Body of pancreas (tissue), 4 donors: Measurements from ENCODE around the gene ENG.

ENCODE experiments used
- POLR2A ChIP-seq, 3 donors: fragments of 450-650 bp; IDR thresholded peaks; one replicate each; pipeline ENCODE4 v1.6.1; 2016; ENCODE audit warnings: antibody characterized with exemption in 3 of 3, mild to moderate bottlenecking in 2 of 3
- TF ChIP-seq, protein P1 (sequence below), 7 experiments: fragments of 450-650 bp in 4 of 7; fragments of 200-600 bp in 3 of 7; sonication (generic) in 3 of 7; IDR thresholded peaks; one replicate each; pipeline ENCODE4 v1.5.1; 2016 to 2019; ENCODE audit warnings: antibody characterized with exemption in 7 of 7

DNA sequence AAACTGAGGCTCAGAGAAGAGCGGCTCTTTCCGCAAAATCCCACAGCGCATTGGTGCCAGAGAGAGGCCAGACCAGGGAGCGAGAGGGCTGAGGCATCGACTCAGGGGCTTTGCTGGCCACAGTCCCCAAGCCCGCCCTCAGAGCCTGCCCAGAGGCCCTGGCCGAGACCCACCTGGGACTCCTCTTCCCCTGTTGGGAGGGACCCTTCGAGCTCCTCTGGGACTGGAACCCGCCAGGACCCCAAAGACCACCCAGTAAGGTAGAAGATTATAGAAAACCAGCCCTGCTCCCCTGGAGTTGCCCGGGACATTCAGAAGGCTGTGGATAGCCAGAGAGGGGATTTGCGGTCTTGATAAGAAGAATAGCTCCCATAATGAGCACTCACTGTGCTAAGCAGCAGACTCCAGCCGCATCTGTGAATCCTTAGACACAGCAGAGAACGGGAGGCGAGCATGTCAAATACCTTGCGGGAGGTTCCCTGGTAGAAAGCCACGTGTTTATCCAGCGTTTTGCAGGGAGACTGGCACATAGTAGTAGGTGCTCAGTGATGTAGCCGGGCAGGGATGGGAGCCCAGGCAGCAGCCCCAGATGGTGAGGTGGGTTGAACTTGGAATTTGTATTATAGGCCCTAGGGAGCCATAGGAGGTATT is 23.7 kb upstream of the ENG start:
- TF ChIP-seq, protein P1, sequence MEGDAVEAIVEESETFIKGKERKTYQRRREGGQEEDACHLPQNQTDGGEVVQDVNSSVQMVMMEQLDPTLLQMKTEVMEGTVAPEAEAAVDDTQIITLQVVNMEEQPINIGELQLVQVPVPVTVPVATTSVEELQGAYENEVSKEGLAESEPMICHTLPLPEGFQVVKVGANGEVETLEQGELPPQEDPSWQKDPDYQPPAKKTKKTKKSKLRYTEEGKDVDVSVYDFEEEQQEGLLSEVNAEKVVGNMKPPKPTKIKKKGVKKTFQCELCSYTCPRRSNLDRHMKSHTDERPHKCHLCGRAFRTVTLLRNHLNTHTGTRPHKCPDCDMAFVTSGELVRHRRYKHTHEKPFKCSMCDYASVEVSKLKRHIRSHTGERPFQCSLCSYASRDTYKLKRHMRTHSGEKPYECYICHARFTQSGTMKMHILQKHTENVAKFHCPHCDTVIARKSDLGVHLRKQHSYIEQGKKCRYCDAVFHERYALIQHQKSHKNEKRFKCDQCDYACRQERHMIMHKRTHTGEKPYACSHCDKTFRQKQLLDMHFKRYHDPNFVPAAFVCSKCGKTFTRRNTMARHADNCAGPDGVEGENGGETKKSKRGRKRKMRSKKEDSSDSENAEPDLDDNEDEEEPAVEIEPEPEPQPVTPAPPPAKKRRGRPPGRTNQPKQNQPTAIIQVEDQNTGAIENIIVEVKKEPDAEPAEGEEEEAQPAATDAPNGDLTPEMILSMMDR (IDR thresholded peaks at IDR 0.05) = no peak
- no peak for TF ChIP-seq POLR2A (IDR thresholded peaks at IDR 0.05)
